HEK293 (cell line): ENCODE measurements around the gene MCCC2.

Source experiments
- HOXA7 ChIP-seq: sonication (generic); formaldehyde crosslinking; IDR thresholded peaks from 2 replicates; pipeline ENCODE4 v1.8.1; 2022; ENCODE audit warnings: missing genetic modification reagents, borderline replicate concordance
- SP2 ChIP-seq: fragments of 450-650 bp; formaldehyde crosslinking; IDR thresholded peaks from 2 replicates; pipeline ENCODE4 v1.5.1; 2016; ENCODE audit warnings: missing biosample characterization, missing genetic modification characterization
- ZNF132 ChIP-seq: fragments of 450-650 bp; formaldehyde crosslinking; IDR thresholded peaks from 2 replicates; pipeline ENCODE4 v1.5.1; 2017; ENCODE audit warnings: missing biosample characterization, missing genetic modification characterization, borderline replicate concordance
- ZNF16 ChIP-seq: fragments of 450-650 bp; formaldehyde crosslinking; IDR thresholded peaks from 2 replicates; pipeline ENCODE4 v1.5.1; 2016; ENCODE audit warnings: low read depth, missing biosample characterization, missing genetic modification characterization
- TF ChIP-seq, protein P1 (sequence below): fragments of 450-650 bp; formaldehyde crosslinking; IDR thresholded peaks from 2 replicates; pipeline ENCODE4 v1.5.1; 2016; ENCODE audit warnings: missing biosample characterization, missing genetic modification characterization
- TF ChIP-seq, protein P2 (sequence below): fragments of 450-650 bp; formaldehyde crosslinking; IDR thresholded peaks from 2 replicates; pipeline ENCODE4 v1.5.1; 2016; ENCODE audit warnings: missing biosample characterization, missing genetic modification characterization
- TF ChIP-seq, protein P3 (sequence below): fragments of 450-650 bp; formaldehyde crosslinking; IDR thresholded peaks from 2 replicates; pipeline ENCODE4 v1.5.1; 2016; ENCODE audit warnings: missing biosample characterization, missing genetic modification characterization
- TF ChIP-seq, protein P4 (sequence below): fragments of 450-650 bp; formaldehyde crosslinking; IDR thresholded peaks from 2 replicates; pipeline ENCODE4 v1.5.1; 2016; ENCODE audit warnings: missing biosample characterization, missing genetic modification characterization
- TF ChIP-seq, protein P5 (sequence below): sonication (generic); formaldehyde crosslinking; IDR thresholded peaks from 2 replicates; pipeline ENCODE4 v1.8.1; 2022; ENCODE audit warnings: mild to moderate bottlenecking, moderate library complexity, missing genetic modification reagents
- TF ChIP-seq, protein P6 (sequence below): fragments of 450-650 bp; formaldehyde crosslinking; IDR thresholded peaks from 2 replicates; pipeline ENCODE4 v1.5.1; 2016; ENCODE audit warnings: missing biosample characterization, missing genetic modification characterization, borderline replicate concordance

DNA sequence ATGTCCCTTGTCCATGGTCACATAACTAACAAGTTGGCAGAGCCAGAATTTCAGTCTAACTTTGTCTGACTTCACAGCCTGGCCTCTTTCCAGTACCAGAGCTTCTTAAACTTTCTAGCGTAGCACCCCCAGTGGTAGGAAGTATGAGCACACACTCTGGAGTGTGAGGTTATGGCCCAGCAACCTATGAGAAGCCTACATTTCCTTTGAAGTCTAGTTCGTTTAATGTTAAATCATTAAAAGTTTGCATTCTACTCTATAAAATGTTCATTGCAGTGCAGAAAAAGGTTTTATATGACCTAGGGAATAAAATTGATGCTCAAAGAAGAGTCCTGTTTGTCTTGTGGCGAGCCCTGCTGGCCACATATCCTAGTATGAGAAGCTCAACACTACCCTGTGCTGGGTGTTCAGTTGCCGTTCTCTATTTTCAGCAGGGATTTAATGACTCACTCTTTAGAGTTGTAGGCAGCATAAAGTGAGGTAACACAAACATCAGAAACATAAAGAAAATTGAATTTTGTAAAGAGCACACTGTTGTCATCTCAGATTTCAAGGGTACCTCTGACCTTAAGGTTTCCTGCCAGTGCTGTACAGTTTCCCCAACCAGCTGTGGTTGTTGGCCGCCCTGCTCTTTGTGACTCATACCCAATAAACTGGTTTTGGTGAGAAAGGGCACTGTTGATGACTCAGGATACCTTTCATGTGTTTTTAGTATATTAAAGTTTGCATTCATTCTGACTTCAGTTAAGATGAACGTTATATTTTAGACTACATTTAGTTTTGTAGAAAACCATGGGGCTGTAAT lies 14.3 kb downstream of the MCCC2 start:
- TF ChIP-seq, protein P1, sequence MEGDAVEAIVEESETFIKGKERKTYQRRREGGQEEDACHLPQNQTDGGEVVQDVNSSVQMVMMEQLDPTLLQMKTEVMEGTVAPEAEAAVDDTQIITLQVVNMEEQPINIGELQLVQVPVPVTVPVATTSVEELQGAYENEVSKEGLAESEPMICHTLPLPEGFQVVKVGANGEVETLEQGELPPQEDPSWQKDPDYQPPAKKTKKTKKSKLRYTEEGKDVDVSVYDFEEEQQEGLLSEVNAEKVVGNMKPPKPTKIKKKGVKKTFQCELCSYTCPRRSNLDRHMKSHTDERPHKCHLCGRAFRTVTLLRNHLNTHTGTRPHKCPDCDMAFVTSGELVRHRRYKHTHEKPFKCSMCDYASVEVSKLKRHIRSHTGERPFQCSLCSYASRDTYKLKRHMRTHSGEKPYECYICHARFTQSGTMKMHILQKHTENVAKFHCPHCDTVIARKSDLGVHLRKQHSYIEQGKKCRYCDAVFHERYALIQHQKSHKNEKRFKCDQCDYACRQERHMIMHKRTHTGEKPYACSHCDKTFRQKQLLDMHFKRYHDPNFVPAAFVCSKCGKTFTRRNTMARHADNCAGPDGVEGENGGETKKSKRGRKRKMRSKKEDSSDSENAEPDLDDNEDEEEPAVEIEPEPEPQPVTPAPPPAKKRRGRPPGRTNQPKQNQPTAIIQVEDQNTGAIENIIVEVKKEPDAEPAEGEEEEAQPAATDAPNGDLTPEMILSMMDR (tag by site-specific recombination), result peak; percentile 72
- TF ChIP-seq, protein P2, sequence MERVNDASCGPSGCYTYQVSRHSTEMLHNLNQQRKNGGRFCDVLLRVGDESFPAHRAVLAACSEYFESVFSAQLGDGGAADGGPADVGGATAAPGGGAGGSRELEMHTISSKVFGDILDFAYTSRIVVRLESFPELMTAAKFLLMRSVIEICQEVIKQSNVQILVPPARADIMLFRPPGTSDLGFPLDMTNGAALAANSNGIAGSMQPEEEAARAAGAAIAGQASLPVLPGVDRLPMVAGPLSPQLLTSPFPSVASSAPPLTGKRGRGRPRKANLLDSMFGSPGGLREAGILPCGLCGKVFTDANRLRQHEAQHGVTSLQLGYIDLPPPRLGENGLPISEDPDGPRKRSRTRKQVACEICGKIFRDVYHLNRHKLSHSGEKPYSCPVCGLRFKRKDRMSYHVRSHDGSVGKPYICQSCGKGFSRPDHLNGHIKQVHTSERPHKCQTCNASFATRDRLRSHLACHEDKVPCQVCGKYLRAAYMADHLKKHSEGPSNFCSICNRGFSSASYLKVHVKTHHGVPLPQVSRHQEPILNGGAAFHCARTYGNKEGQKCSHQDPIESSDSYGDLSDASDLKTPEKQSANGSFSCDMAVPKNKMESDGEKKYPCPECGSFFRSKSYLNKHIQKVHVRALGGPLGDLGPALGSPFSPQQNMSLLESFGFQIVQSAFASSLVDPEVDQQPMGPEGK (tag by site-specific recombination), result no peak
- TF ChIP-seq, protein P3, sequence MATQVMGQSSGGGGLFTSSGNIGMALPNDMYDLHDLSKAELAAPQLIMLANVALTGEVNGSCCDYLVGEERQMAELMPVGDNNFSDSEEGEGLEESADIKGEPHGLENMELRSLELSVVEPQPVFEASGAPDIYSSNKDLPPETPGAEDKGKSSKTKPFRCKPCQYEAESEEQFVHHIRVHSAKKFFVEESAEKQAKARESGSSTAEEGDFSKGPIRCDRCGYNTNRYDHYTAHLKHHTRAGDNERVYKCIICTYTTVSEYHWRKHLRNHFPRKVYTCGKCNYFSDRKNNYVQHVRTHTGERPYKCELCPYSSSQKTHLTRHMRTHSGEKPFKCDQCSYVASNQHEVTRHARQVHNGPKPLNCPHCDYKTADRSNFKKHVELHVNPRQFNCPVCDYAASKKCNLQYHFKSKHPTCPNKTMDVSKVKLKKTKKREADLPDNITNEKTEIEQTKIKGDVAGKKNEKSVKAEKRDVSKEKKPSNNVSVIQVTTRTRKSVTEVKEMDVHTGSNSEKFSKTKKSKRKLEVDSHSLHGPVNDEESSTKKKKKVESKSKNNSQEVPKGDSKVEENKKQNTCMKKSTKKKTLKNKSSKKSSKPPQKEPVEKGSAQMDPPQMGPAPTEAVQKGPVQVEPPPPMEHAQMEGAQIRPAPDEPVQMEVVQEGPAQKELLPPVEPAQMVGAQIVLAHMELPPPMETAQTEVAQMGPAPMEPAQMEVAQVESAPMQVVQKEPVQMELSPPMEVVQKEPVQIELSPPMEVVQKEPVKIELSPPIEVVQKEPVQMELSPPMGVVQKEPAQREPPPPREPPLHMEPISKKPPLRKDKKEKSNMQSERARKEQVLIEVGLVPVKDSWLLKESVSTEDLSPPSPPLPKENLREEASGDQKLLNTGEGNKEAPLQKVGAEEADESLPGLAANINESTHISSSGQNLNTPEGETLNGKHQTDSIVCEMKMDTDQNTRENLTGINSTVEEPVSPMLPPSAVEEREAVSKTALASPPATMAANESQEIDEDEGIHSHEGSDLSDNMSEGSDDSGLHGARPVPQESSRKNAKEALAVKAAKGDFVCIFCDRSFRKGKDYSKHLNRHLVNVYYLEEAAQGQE (tag by site-specific recombination), result no peak
- no peak for TF ChIP-seq SP2 (tag by site-specific recombination)
- TF ChIP-seq ZNF132 (tag by site-specific recombination), result no peak
- TF ChIP-seq, protein P4, sequence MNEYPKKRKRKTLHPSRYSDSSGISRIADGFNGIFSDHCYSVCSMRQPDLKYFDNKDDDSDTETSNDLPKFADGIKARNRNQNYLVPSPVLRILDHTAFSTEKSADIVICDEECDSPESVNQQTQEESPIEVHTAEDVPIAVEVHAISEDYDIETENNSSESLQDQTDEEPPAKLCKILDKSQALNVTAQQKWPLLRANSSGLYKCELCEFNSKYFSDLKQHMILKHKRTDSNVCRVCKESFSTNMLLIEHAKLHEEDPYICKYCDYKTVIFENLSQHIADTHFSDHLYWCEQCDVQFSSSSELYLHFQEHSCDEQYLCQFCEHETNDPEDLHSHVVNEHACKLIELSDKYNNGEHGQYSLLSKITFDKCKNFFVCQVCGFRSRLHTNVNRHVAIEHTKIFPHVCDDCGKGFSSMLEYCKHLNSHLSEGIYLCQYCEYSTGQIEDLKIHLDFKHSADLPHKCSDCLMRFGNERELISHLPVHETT (tag by site-specific recombination), result peak; percentile 75; the same call in 1 of the 2 replicates
- TF ChIP-seq, protein P5, sequence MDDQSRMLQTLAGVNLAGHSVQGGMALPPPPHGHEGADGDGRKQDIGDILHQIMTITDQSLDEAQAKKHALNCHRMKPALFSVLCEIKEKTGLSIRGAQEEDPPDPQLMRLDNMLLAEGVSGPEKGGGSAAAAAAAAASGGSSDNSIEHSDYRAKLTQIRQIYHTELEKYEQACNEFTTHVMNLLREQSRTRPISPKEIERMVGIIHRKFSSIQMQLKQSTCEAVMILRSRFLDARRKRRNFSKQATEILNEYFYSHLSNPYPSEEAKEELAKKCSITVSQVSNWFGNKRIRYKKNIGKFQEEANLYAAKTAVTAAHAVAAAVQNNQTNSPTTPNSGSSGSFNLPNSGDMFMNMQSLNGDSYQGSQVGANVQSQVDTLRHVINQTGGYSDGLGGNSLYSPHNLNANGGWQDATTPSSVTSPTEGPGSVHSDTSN, result no peak
- TF ChIP-seq HOXA7, result no peak
- TF ChIP-seq, protein P6, sequence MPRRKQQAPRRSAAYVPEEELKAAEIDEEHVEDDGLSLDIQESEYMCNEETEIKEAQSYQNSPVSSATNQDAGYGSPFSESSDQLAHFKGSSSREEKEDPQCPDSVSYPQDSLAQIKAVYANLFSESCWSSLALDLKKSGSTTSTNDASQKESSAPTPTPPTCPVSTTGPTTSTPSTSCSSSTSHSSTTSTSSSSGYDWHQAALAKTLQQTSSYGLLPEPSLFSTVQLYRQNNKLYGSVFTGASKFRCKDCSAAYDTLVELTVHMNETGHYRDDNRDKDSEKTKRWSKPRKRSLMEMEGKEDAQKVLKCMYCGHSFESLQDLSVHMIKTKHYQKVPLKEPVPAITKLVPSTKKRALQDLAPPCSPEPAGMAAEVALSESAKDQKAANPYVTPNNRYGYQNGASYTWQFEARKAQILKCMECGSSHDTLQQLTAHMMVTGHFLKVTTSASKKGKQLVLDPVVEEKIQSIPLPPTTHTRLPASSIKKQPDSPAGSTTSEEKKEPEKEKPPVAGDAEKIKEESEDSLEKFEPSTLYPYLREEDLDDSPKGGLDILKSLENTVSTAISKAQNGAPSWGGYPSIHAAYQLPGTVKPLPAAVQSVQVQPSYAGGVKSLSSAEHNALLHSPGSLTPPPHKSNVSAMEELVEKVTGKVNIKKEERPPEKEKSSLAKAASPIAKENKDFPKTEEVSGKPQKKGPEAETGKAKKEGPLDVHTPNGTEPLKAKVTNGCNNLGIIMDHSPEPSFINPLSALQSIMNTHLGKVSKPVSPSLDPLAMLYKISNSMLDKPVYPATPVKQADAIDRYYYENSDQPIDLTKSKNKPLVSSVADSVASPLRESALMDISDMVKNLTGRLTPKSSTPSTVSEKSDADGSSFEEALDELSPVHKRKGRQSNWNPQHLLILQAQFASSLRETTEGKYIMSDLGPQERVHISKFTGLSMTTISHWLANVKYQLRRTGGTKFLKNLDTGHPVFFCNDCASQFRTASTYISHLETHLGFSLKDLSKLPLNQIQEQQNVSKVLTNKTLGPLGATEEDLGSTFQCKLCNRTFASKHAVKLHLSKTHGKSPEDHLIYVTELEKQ, result peak; percentile 77
- TF ChIP-seq ZNF16 (tag by site-specific recombination), result no peak
